GM23248 (cell line): Measurements from ENCODE around the gene CPS1. TPM values are rescaled to one million over a fixed set of nuclear protein-coding genes. Genes with fewer than 3 reads are reported as not detected.

Experiments
- DNase-seq: peaks from one replicate; pipeline ENCODE4 v3.0.0-alpha.2; 2015
- H2AFZ ChIP-seq: fragments of 200-600 bp; sonication (generic); 2 replicates; pipeline ENCODE4 v1.6.1; 2016; ENCODE audit warnings: antibody characterized with exemption
- H3F3A ChIP-seq: fragments of 200-600 bp; sonication (generic); 2 replicates; pipeline ENCODE4 v1.6.1; 2016; ENCODE audit warnings: mild to moderate bottlenecking, antibody characterized with exemption, mixed run types; ENCODE audit not compliant: insufficient read depth
- H3K27ac ChIP-seq: fragments of 200-600 bp; sonication (generic); 2 replicates; pipeline ENCODE4 v1.5.1; 2016; ENCODE audit warnings: mild to moderate bottlenecking
- H3K27me3 ChIP-seq: fragments of 200-600 bp; sonication (generic); replicated peaks from 2 replicates; pipeline ENCODE4 v1.6.1; 2016; ENCODE audit warnings: mild to moderate bottlenecking; ENCODE audit not compliant: insufficient read depth
- H3K36me3 ChIP-seq: fragments of 200-600 bp; sonication (generic); 2 replicates; pipeline ENCODE4 v1.6.1; 2016; ENCODE audit warnings: low read depth, mild to moderate bottlenecking
- H3K4me1 ChIP-seq: fragments of 200-600 bp; sonication (generic); 2 replicates; pipeline ENCODE4 v1.6.1; 2016; ENCODE audit warnings: mild to moderate bottlenecking; ENCODE audit not compliant: insufficient read depth
- H3K4me2 ChIP-seq: fragments of 200-600 bp; sonication (generic); one replicate; pipeline ENCODE4 v1.6.1; 2016; ENCODE audit warnings: mild to moderate bottlenecking; ENCODE audit not compliant: unreplicated experiment
- H3K4me3 ChIP-seq: fragments of 200-600 bp; sonication (generic); 2 replicates; pipeline ENCODE4 v1.5.1; 2016; ENCODE audit warnings: mild to moderate bottlenecking
- H3K79me2 ChIP-seq: fragments of 200-600 bp; sonication (generic); 2 replicates; pipeline ENCODE4 v1.6.1; 2016; ENCODE audit warnings: mild to moderate bottlenecking; ENCODE audit not compliant: insufficient read depth
- H3K9ac ChIP-seq: fragments of 200-600 bp; sonication (generic); 2 replicates; pipeline ENCODE4 v1.6.1; 2016; ENCODE audit warnings: mild to moderate bottlenecking
- H3K9me2 ChIP-seq: fragments of 200-600 bp; sonication (generic); 2 replicates; pipeline ENCODE4 v1.6.1; 2016; ENCODE audit warnings: mixed run types, mild to moderate bottlenecking, moderate library complexity; ENCODE audit not compliant: insufficient read depth
- H3K9me3 ChIP-seq: fragments of 200-600 bp; sonication (generic); one replicate; pipeline ENCODE4 v1.6.1; 2017; ENCODE audit warnings: low read depth
- H4K20me1 ChIP-seq: fragments of 200-600 bp; sonication (generic); 2 replicates; pipeline ENCODE4 v1.6.0; 2016; ENCODE audit not compliant: insufficient read depth
- EZH2 ChIP-seq: fragments of 200-600 bp; sonication (generic); IDR thresholded peaks from 2 replicates; pipeline ENCODE4 v1.6.1; 2018; ENCODE audit warnings: antibody characterized with exemption, mild to moderate bottlenecking; ENCODE audit not compliant: insufficient read depth, poor library complexity, severe bottlenecking
- EZH2phosphoT487 ChIP-seq: fragments of 200-600 bp; sonication (generic); IDR thresholded peaks from 2 replicates; pipeline ENCODE4 v1.6.1; 2018; ENCODE audit warnings: antibody characterized with exemption, moderate library complexity, mild to moderate bottlenecking, low read depth; ENCODE audit not compliant: insufficient read depth
- WGBS, 2 experiments: methylation state at CpG; one replicate each; pipeline ENCODE4 v1.1.6; 2015 to 2017; ENCODE audit warnings: low lambda C conversion rate in 2 of 2, low coverage in 1 of 2; ENCODE audit errors: missing lambda C conversion rate in 2 of 2; 5-methylcytosine and 5-hydroxymethylcytosine counted together
- in situ Hi-C: fragments of 300-500 bp; cut with MboI; formaldehyde crosslinking; loops from 2 replicates; pipeline ENCODE4 v1.15.0; 2020
- polyA plus RNA-seq: library from polyadenylated mRNA; unstranded; fragments of >200 nt; fragmentation: Nextera tagmentation; extraction: Ambion mirVana; gene quantifications from 2 replicates; pipeline ENCODE4 v1.2.1, GENCODE V29; 2016
- total RNA-seq: library from RNA; depleted of rRNA; stranded (reverse); fragments of >200 nt; shearing (Covaris generic); gene quantifications from 2 replicates; pipeline ENCODE4 v1.2.3, GENCODE V29; 2014; rRNA removed

Gene CPS1
- total and polyA plus RNA-seq, 2 experiments from 2014 or later: 2.1 to 4.9 TPM

GRCh38 chr2:210713122-210713521 is 156.7 kb downstream of the CPS1 start:
- in situ Hi-C loops: no loop called here
- H2AFZ ChIP-seq: no peak overlapping the region
- no peak overlapping the region for H3K9ac ChIP-seq
- no peaks in the 10 kb centered on the region for H3K79me2 ChIP-seq
- no peaks in the 10 kb centered on the region for H3K27me3 ChIP-seq
- no peak overlapping the region for H3K4me3 ChIP-seq
- no peaks in the 10 kb centered on the region for H3K4me1 ChIP-seq
- H3K4me2 ChIP-seq: no peak overlapping the region
- H3F3A ChIP-seq: no peaks in the 10 kb centered on the region
- H3K9me2 ChIP-seq: no peaks in the 10 kb centered on the region
- TF ChIP-seq EZH2 (no peak), EZH2phosphoT487 (no peak)
- WGBS, 2 experiments: 26 to 33% methylated on average over 2 of the region's 2 CpGs
- no peak overlapping the region for H3K27ac ChIP-seq
- H3K36me3 ChIP-seq: no peaks in the 10 kb centered on the region
- no peaks in the 10 kb centered on the region for H4K20me1 ChIP-seq
- H3K9me3 ChIP-seq: no peaks in the 10 kb centered on the region
- DNase-seq: no peak

- Histone ChIP-seq H2AFZ (no peak overlapping the region), H3K4me1 (no peaks in the 10 kb centered on the region), H3K36me3 (no peaks in the 10 kb centered on the region), H3K9ac (no peak overlapping the region), H3K27ac (no peak overlapping the region), H3K4me2 (no peak overlapping the region), H3K27me3 (no peaks in the 10 kb centered on the region), H3K79me2 (no peaks in the 10 kb centered on the region), H3K9me2 (no peaks in the 10 kb centered on the region), H3F3A (no peaks in the 10 kb centered on the region), H4K20me1 (no peaks in the 10 kb centered on the region), H3K4me3 (no peak overlapping the region), H3K9me3 (no peaks in the 10 kb centered on the region)
- no peak for DNase-seq
- TF ChIP-seq EZH2: no peak
- no peak for TF ChIP-seq EZH2phosphoT487
- WGBS, 2 experiments: 43 to 48% methylated on average over 5 of the region's 5 CpGs
- in situ Hi-C loops: no loop called here
Observed at GRCh38 chr2:210715560-210716082, 159.2 kb downstream of the CPS1 start.

GRCh38 chr2:210718503-210718902 is 162.1 kb downstream of the CPS1 start:
- TF ChIP-seq EZH2 (no peak), EZH2phosphoT487 (no peak)
- Histone ChIP-seq H3K4me2 (no peak overlapping the region), H3K4me3 (no peak overlapping the region), H3K4me1 (no peaks in the 10 kb centered on the region), H3K27me3 (no peaks in the 10 kb centered on the region), H3K27ac (no peak overlapping the region), H2AFZ (no peak overlapping the region), H3K79me2 (no peaks in the 10 kb centered on the region), H3K9ac (no peak overlapping the region), H3K9me2 (no peaks in the 10 kb centered on the region), H3K36me3 (no peaks in the 10 kb centered on the region), H3K9me3 (no peaks in the 10 kb centered on the region), H4K20me1 (no peaks in the 10 kb centered on the region), H3F3A (no peaks in the 10 kb centered on the region)
- in situ Hi-C loops: no loop called here
- 7 to 13% methylated on average over 3 of the region's 3 CpGs for WGBS, 2 experiments
- no peak for DNase-seq

- H3K36me3 ChIP-seq: no peaks in the 10 kb centered on the region
- H3K4me3 ChIP-seq: no peak overlapping the region
- H3K4me2 ChIP-seq: no peak overlapping the region
- DNase-seq: no peak
- H3K9ac ChIP-seq: no peak overlapping the region
- no peaks in the 10 kb centered on the region for H3K9me2 ChIP-seq
- in situ Hi-C loops: no loop called here
- H2AFZ ChIP-seq: no peak overlapping the region
- TF ChIP-seq EZH2phosphoT487: no peak
- TF ChIP-seq EZH2: no peak
- WGBS, 2 experiments: 56 to 58% methylated on average over 3 of the region's 3 CpGs
- no peaks in the 10 kb centered on the region for H3K4me1 ChIP-seq
- H3K9me3 ChIP-seq: no peaks in the 10 kb centered on the region
- no peaks in the 10 kb centered on the region for H3K79me2 ChIP-seq
- no peaks in the 10 kb centered on the region for H3K27me3 ChIP-seq
- H3K27ac ChIP-seq: no peak overlapping the region
- no peaks in the 10 kb centered on the region for H3F3A ChIP-seq
- H4K20me1 ChIP-seq: no peaks in the 10 kb centered on the region
Observed at GRCh38 chr2:210722092-210722491, 165.7 kb downstream of the CPS1 start.

- Histone ChIP-seq H3K79me2 (no peaks in the 10 kb centered on the region), H3K27me3 (no peaks in the 10 kb centered on the region), H3K36me3 (no peaks in the 10 kb centered on the region), H3K9me2 (no peaks in the 10 kb centered on the region), H3K27ac (no peak overlapping the region), H4K20me1 (no peaks in the 10 kb centered on the region), H3K4me1 (no peaks in the 10 kb centered on the region), H2AFZ (no peak overlapping the region), H3K9ac (no peak overlapping the region), H3K4me2 (no peak overlapping the region), H3K4me3 (no peak overlapping the region), H3K9me3 (no peaks in the 10 kb centered on the region), H3F3A (no peaks in the 10 kb centered on the region)
- in situ Hi-C loops: no loop called here
- TF ChIP-seq EZH2phosphoT487 (no peak), EZH2 (no peak)
- no peak for DNase-seq
Observed at GRCh38 chr2:210727549-210727948, 171.2 kb downstream of the CPS1 start.

Other genes starting within 250 kb of the CPS1 start
- not detected in 2 replicates for gene MYL1, start 241.4 kb upstream of the CPS1 start, total RNA-seq
- gene MYL1, start 241.4 kb upstream of the CPS1 start, polyA plus RNA-seq: not detected in 2 replicates
- 29.0 and 33.8 TPM in 2 replicates for gene LANCL1, start 79.8 kb upstream of the CPS1 start, total RNA-seq
- 35.8 and 37.9 TPM in 2 replicates for gene LANCL1, start 79.8 kb upstream of the CPS1 start, polyA plus RNA-seq